Measurements from ENCODE around the gene GGT7. TPM values are rescaled to one million over a fixed set of nuclear protein-coding genes. Genes with fewer than 3 reads are reported as not detected.

The GGT7 gene
- total and polyA plus RNA-seq, 9 of the 15 experiments (the other 6 are each of a cell fraction or from before 2014, with no cell fraction given), result 0.04 to 18.3 (median 5.9) TPM

DNA sequence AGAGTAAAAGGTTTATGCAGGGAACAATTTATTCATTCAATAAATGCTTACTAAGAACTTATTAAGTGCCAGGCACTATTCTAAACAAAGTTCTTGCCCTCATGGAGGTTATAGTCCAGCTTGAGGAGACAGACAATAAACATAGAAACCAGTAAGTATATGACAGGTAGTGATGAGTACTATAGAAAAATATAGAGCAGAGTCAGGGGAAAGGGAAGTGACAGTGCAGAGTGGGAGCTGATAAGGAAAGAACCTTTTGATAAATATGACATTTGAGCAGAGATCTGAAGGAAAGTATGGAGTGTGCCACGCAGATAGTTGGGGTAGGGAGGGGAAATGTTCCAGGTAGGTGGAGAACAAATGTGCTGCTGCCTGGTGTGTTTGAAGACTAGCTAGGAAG, 15.8 kb upstream of the GGT7 start:
- Histone ChIP-seq H3K4me2 (ENCODE audit: insufficient read depth, low read length) (peak overlapping the region; percentile 17; the same call in 1 of the 2 replicates), H3K27me3 (ENCODE audit: control insufficient read depth in 2 of 2, insufficient read depth in 2 of 2, low read length in 2 of 2) (no peaks in the 10 kb centered on the region), H3K9me3 (replicated peaks; ENCODE audit: control insufficient read depth, insufficient read depth, low read depth, low read length) (peaks cover 12% of the 10 kb centered on the region), H3K27ac (ENCODE audit: extremely low read depth, low read depth, low read length) (peak overlapping the region; percentile 68), H3K79me2 (ENCODE audit: control insufficient read depth, insufficient read depth, low read length) (peaks cover 39% of the 10 kb centered on the region; the same call in 2 of the 3 replicates), H3K4me3 (no peak overlapping the region), H4K20me1 (replicated peaks; ENCODE audit: control insufficient read depth, insufficient read depth, low read length) (no peaks in the 10 kb centered on the region), H3K4me1 (replicated peaks in 1 of 2; ENCODE audit: control insufficient read depth in 2 of 2, insufficient read depth in 2 of 2, low read length in 2 of 2) (peaks cover 5 to 28% of the 10 kb centered on the region in 2 experiments; a peak in 4 of 5 replicates), H2AFZ (ENCODE audit: low read depth, low read length) (no peak overlapping the region), H3K9ac (ENCODE audit: insufficient read depth in 1 of 2, low read depth in 2 of 2, low read length in 2 of 2) (peak overlapping the region in 1 of 2 experiments; percentile 24; a peak in 1 of 4 replicates), H3K36me3 (ENCODE audit: control insufficient read depth, insufficient read depth, low read length) (peaks cover 69% of the 10 kb centered on the region), H3K9me1 (ENCODE audit: control insufficient read depth, insufficient read depth, low read length) (no peaks in the 10 kb centered on the region)
- DNase-seq (ENCODE audit: extremely low read depth in 1 of 4, low spot score in 3 of 4), result peak; percentile 25 to 83 (median 50)
- ChIA-PET POLR2A (interaction anchor here (1.0 to 3.2 kb wide), 5 partner anchors 10 to 854 kb away, joined by 3 to 14 read pairs (median 6); partner anchors contain the start of genes ACSS2 and RBM39), CTCF (ENCODE audit: low intra/inter-chr PET ratio) (no interaction called here)
- 0% methylated on average over 1 of the region's 1 CpG for WGBS (ENCODE audit: insufficient coverage, low coverage, missing lambda C conversion rate)
- ATAC-seq, result peak; percentile 82
- no TSS peak for BruUV-seq (replicated peaks)
- FAIRE-seq, result peak; percentile 82
- intact Hi-C loops (cut with micrococcal nuclease), result no loop called here
- in situ Hi-C loops (cut with MboI), result no loop called here
- TF ChIP-seq SNIP1 (IDR thresholded peaks at IDR 0.05; ENCODE audit: low read depth) (no peak), ZNF79 (CRISPR knock-in tag; IDR thresholded peaks at IDR 0.05; ENCODE audit: low read depth) (no peak), MED1 (CRISPR knock-in tag; IDR thresholded peaks at IDR 0.05; ENCODE audit: borderline replicate concordance) (no peak), ZSCAN32 (CRISPR knock-in tag; IDR thresholded peaks at IDR 0.05) (no peak), PML (IDR thresholded peaks at IDR 0.05; ENCODE audit: low read length) (no peak), XRCC5 (IDR thresholded peaks at IDR 0.05; ENCODE audit: low read depth, low read length) (no peak), IFI16 (CRISPR knock-in tag; IDR thresholded peaks at IDR 0.05) (no peak), NFE2L1 (tag; IDR thresholded peaks at IDR 0.05; ENCODE audit: borderline replicate concordance, low read depth) (no peak)
- TF ChIP-seq, protein P1, sequence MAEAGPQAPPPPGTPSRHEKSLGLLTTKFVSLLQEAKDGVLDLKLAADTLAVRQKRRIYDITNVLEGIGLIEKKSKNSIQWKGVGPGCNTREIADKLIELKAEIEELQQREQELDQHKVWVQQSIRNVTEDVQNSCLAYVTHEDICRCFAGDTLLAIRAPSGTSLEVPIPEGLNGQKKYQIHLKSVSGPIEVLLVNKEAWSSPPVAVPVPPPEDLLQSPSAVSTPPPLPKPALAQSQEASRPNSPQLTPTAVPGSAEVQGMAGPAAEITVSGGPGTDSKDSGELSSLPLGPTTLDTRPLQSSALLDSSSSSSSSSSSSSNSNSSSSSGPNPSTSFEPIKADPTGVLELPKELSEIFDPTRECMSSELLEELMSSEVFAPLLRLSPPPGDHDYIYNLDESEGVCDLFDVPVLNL (CRISPR knock-in tag; IDR thresholded peaks at IDR 0.05; ENCODE audit: low read depth), result no peak
- TF ChIP-seq, protein P2, sequence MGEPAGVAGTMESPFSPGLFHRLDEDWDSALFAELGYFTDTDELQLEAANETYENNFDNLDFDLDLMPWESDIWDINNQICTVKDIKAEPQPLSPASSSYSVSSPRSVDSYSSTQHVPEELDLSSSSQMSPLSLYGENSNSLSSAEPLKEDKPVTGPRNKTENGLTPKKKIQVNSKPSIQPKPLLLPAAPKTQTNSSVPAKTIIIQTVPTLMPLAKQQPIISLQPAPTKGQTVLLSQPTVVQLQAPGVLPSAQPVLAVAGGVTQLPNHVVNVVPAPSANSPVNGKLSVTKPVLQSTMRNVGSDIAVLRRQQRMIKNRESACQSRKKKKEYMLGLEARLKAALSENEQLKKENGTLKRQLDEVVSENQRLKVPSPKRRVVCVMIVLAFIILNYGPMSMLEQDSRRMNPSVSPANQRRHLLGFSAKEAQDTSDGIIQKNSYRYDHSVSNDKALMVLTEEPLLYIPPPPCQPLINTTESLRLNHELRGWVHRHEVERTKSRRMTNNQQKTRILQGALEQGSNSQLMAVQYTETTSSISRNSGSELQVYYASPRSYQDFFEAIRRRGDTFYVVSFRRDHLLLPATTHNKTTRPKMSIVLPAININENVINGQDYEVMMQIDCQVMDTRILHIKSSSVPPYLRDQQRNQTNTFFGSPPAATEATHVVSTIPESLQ (CRISPR knock-in tag; IDR thresholded peaks at IDR 0.05), result no peak
- TF ChIP-seq, protein P3, sequence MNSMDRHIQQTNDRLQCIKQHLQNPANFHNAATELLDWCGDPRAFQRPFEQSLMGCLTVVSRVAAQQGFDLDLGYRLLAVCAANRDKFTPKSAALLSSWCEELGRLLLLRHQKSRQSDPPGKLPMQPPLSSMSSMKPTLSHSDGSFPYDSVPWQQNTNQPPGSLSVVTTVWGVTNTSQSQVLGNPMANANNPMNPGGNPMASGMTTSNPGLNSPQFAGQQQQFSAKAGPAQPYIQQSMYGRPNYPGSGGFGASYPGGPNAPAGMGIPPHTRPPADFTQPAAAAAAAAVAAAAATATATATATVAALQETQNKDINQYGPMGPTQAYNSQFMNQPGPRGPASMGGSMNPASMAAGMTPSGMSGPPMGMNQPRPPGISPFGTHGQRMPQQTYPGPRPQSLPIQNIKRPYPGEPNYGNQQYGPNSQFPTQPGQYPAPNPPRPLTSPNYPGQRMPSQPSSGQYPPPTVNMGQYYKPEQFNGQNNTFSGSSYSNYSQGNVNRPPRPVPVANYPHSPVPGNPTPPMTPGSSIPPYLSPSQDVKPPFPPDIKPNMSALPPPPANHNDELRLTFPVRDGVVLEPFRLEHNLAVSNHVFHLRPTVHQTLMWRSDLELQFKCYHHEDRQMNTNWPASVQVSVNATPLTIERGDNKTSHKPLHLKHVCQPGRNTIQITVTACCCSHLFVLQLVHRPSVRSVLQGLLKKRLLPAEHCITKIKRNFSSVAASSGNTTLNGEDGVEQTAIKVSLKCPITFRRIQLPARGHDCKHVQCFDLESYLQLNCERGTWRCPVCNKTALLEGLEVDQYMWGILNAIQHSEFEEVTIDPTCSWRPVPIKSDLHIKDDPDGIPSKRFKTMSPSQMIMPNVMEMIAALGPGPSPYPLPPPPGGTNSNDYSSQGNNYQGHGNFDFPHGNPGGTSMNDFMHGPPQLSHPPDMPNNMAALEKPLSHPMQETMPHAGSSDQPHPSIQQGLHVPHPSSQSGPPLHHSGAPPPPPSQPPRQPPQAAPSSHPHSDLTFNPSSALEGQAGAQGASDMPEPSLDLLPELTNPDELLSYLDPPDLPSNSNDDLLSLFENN (IDR thresholded peaks at IDR 0.05; ENCODE audit: low read depth in 2 of 2, low read length in 2 of 2), result no peak
- TF ChIP-seq, protein P4, sequence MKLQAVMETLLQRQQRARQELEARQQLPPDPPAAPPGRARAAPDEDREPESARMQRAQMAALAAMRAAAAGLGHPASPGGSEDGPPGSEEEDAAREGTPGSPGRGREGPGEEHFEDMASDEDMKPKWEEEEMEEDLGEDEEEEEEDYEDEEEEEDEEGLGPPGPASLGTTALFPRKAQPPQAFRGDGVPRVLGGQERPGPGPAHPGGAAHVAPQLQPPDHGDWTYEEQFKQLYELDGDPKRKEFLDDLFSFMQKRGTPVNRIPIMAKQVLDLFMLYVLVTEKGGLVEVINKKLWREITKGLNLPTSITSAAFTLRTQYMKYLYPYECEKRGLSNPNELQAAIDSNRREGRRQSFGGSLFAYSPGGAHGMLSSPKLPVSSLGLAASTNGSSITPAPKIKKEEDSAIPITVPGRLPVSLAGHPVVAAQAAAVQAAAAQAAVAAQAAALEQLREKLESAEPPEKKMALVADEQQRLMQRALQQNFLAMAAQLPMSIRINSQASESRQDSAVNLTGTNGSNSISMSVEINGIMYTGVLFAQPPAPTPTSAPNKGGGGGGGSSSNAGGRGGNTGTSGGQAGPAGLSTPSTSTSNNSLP (IDR thresholded peaks at IDR 0.05; ENCODE audit: borderline replicate concordance, low read depth, low read length), result peak; percentile 63
